ENCODE results near the gene HES5. TPM values are rescaled to one million over a fixed set of nuclear protein-coding genes. Genes with fewer than 3 reads are reported as not detected.
A peak's percentile ranks its signal among the peaks of the same experiment; 100 is the strongest.

HES5 gene
- total RNA-seq, 6 donors from 2014 or later, result 0.31 to 1.6 (median 0.92) TPM; not detected in 2

- Histone ChIP-seq H3K36me3 (no peaks in the 10 kb centered on the region), H3K27me3 (peaks cover 0 to 30% (median 15%) of the 10 kb centered on the region in 4 donors), H3K4me1 (peaks cover 63 to 79% (median 71%) of the 10 kb centered on the region in 4 donors), H3K27ac (peak overlapping the region in 2 of 4 donors; percentile 78 to 88), H3K4me3 (peak overlapping the region in 3 of 4 donors; percentile 80 to 96 (median 93)), H3K9me3 (no peaks in the 10 kb centered on the region)
- no peak for TF ChIP-seq POLR2AphosphoS5 (IDR thresholded peaks at IDR 0.05)
- TF ChIP-seq, protein P1, sequence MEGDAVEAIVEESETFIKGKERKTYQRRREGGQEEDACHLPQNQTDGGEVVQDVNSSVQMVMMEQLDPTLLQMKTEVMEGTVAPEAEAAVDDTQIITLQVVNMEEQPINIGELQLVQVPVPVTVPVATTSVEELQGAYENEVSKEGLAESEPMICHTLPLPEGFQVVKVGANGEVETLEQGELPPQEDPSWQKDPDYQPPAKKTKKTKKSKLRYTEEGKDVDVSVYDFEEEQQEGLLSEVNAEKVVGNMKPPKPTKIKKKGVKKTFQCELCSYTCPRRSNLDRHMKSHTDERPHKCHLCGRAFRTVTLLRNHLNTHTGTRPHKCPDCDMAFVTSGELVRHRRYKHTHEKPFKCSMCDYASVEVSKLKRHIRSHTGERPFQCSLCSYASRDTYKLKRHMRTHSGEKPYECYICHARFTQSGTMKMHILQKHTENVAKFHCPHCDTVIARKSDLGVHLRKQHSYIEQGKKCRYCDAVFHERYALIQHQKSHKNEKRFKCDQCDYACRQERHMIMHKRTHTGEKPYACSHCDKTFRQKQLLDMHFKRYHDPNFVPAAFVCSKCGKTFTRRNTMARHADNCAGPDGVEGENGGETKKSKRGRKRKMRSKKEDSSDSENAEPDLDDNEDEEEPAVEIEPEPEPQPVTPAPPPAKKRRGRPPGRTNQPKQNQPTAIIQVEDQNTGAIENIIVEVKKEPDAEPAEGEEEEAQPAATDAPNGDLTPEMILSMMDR (IDR thresholded peaks at IDR 0.05), result no peak
- TF ChIP-seq EP300 (IDR thresholded peaks at IDR 0.05), result no peak
- TF ChIP-seq POLR2A (IDR thresholded peaks at IDR 0.05), result no peak
- ATAC-seq (ENCODE audit: low FRiP score in 2 of 2) (peak in 1 of 2 donors; percentile 21), DNase-seq (no peak)
- WGBS, 2 donors, result 46 to 64% methylated on average over 8 to 19 of the region's 20 CpGs
Measured at GRCh38 chr1:2526824-2527555, 3.1 kb downstream of the HES5 start.

DNA sequence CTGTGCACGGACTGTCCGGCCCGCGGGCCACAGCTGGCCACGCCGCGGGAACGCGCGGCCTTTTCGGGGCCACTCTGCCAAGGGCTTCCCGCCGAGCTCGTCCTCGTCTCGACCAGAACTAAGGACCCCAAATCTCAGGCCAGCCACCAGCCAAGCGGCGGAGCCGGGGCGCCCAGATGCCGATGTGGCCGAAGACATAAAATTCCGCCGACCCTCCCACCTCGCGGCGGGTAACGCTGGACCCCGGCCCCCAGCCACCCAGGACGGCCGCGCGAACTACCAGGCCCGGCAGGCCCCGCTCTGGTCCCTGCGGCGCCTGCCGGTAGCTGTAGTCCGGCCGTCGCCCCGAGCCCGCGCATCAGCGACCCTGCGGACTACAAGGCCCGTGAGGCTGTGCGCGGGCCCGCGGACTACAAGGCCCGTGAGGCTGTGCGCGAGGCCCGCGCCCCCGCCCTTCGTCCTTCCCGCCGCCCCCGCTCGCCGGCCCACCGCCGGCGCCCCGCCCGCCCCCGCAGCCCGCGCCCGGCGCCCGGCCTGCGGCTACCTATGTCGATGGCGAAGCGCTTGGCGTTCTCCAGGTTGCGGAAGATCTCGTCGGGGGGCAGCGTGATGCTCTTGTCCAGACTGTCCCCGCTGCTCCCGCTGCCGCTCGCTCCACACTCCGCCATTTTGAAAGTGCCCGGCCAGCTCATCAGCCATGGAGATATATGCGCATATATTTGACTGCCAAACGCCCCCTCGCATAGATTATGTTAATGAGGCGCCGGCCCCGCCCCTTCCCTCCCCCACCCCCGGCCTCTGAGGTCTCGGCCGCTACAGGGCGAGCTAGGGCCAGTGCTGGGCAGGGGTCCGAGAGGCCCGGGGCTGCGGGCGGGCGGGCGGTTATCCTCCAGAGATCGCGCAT is 3.9 kb downstream of the HES5 start, which contains the start of gene PANK4:
PANK4 (minus strand) TSS at position 677 of the 904 bp plus-strand sequence; CDS start at position 668, 9 bp downstream.
- H3K9me3 ChIP-seq, result no peaks in the 10 kb centered on the region
- peak within 1 kb of the TSS; percentile 64 to 88 (median 80) for H3K27ac ChIP-seq
- H3K36me3 ChIP-seq, result peaks cover 2 to 6% (median 5%) of the 10 kb centered on the region in 4 donors
- WGBS, 2 donors, result 1 to 2% methylated on average over 19 to 49 of the region's 107 CpGs
- peak within 1 kb of the TSS; percentile 80 to 96 (median 90) for H3K4me3 ChIP-seq
- peaks cover 0 to 24% (median 12%) of the 10 kb centered on the region in 4 donors for H3K27me3 ChIP-seq
- peaks cover 60 to 74% (median 67%) of the 10 kb centered on the region in 4 donors for H3K4me1 ChIP-seq
- DNase-seq, result peak; percentile 97 to 98
- peak; percentile 96 to 97 for ATAC-seq (ENCODE audit: low FRiP score in 2 of 2)
- TF ChIP-seq POLR2A (IDR thresholded peaks at IDR 0.05) (peak in 1 of 4 donors; percentile 68), POLR2AphosphoS5 (IDR thresholded peaks at IDR 0.05) (peak; percentile 56 to 66), EP300 (IDR thresholded peaks at IDR 0.05) (no peak)
- TF ChIP-seq, protein P1 (IDR thresholded peaks at IDR 0.05), result peak in 3 of 6 experiments; percentile 16 to 50 (median 40)

DNA sequence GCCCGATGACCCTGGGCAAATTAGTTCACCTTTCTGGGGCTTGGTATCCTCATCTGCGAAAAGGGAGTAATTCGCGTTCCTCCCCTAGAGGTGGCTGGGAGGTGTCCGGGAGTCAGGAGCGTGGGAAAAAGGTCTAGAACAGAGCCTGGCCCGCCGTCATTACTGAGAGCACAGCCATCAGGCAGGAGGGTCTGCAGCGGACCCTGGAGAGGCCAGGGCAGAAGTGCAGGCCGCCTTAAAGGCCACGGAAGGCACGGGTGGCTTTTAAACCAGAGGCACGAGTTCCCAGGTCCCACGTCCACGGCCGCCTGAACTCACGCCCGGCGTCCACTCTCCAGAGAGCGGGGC is 4.5 kb downstream of the HES5 start:
- 7 to 15% methylated on average over 11 to 14 of the region's 20 CpGs for WGBS, 2 donors
- Histone ChIP-seq H3K9me3 (no peaks in the 10 kb centered on the region), H3K27ac (peak overlapping the region; percentile 64 to 88 (median 80)), H3K36me3 (peaks cover 8 to 12% (median 12%) of the 10 kb centered on the region in 4 donors), H3K4me1 (peaks cover 54 to 68% (median 61%) of the 10 kb centered on the region in 4 donors), H3K4me3 (peak overlapping the region; percentile 80 to 96 (median 90)), H3K27me3 (peaks cover 0 to 18% (median 6%) of the 10 kb centered on the region in 4 donors)
- TF ChIP-seq, protein P1 (IDR thresholded peaks at IDR 0.05), result no peak
- TF ChIP-seq POLR2AphosphoS5 (IDR thresholded peaks at IDR 0.05), result no peak
- TF ChIP-seq EP300 (IDR thresholded peaks at IDR 0.05), result no peak
- TF ChIP-seq POLR2A (IDR thresholded peaks at IDR 0.05), result no peak
- no peak for DNase-seq
- no peak for ATAC-seq (ENCODE audit: low FRiP score in 2 of 2)

GRCh38 chr1:2523891-2524609 is 6.0 kb downstream of the HES5 start:
- Histone ChIP-seq H3K27me3 (peaks cover 0 to 7% (median 2%) of the 10 kb centered on the region in 4 donors), H3K36me3 (peaks cover 21 to 27% (median 27%) of the 10 kb centered on the region in 4 donors), H3K9me3 (no peaks in the 10 kb centered on the region), H3K4me1 (peaks cover 41 to 53% (median 50%) of the 10 kb centered on the region in 4 donors), H3K4me3 (peak overlapping the region in 2 of 4 donors; percentile 80 to 96), H3K27ac (peak overlapping the region in 3 of 4 donors; percentile 32 to 51 (median 46))
- WGBS, 2 donors, result 56 to 71% methylated on average over 10 of the region's 10 CpGs
- TF ChIP-seq POLR2A (IDR thresholded peaks at IDR 0.05), result no peak
- no peak for TF ChIP-seq EP300 (IDR thresholded peaks at IDR 0.05)
- TF ChIP-seq, protein P1 (IDR thresholded peaks at IDR 0.05), result no peak
- TF ChIP-seq POLR2AphosphoS5 (IDR thresholded peaks at IDR 0.05), result no peak
- ATAC-seq (ENCODE audit: low FRiP score in 2 of 2) (no peak), DNase-seq (no peak)

All from upper lobe of left lung (tissue), 6 donors.